Endometrial microvascular endothelial cells (primary cell): ENCODE results near the gene BNC2. TPM values are rescaled to one million over a fixed set of nuclear protein-coding genes. Genes with fewer than 3 reads are reported as not detected.

Experiments used
- in situ Hi-C: cut with HindIII; loops from 2 replicates; pipeline ENCODE4 v1.10.0; 2017; ENCODE audit warnings: low sequenced_read_pairs, low pct_unique_long_range_greater_than_20kb; ENCODE audit errors: inconsistent ontology term
- total RNA-seq: library from RNA; depleted of rRNA; stranded (reverse); fragments of >200 nt; gene quantifications from one replicate; pipeline ENCODE4 v1.2.3, GENCODE V29; 2015; ENCODE audit errors: inconsistent ontology term

Gene BNC2
- total RNA-seq, 1 donor from 2014 or later = 18.7 TPM

DNA sequence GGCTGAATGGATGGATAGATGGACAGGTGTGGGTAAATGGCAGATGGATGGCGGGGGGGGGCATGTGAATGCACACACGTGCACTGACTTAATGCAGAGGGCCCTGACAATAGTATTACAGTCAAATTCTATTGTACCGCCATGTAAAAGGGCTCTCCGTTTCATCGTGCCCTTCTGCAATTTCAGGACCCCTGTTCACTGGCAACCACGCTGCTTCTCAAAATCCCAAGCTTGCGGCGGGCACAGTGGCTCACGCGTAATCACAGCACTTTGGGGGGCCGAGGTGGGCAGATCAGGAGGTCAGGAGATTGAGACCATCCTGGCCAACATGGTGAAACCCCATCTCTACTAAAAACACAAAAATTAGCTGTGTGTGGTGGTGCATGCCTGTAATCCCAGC lies 211.4 kb downstream of the BNC2 start:
- in situ Hi-C loops = no loop called here

DNA sequence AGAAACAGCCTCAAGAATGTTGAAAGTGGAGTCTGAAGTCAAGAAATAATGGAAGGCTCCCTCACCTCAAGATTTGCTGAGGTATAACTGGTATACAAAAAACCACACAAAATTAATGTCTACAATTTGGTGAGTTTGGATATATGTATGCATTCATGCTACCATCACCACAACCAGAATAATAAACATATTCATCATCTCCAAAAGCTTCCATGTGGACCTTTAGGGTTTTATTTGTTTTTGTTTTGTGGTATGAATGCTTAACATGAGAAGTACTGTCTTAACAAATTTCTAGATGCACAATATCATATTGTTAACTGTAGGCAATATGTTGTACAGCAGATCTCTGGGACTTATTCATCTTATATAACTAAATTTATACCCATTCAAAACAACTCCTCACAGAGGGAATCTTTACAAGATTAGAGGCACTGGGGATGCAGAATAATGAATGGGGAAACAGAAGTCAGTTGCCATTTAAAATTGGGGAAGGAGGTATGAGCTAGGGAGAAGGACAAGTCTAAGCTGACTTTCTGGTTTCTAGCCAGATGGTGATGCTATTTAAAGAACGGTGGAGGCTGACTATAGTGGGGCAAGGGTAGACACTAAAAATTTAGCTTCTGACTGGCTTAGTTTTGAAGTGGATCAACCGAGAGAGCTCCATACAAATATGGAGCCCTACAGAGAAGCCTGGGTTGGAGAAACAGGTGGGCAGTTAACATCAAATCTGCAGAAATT lies 213.9 kb downstream of the BNC2 start:
- in situ Hi-C loops = no loop called here

DNA sequence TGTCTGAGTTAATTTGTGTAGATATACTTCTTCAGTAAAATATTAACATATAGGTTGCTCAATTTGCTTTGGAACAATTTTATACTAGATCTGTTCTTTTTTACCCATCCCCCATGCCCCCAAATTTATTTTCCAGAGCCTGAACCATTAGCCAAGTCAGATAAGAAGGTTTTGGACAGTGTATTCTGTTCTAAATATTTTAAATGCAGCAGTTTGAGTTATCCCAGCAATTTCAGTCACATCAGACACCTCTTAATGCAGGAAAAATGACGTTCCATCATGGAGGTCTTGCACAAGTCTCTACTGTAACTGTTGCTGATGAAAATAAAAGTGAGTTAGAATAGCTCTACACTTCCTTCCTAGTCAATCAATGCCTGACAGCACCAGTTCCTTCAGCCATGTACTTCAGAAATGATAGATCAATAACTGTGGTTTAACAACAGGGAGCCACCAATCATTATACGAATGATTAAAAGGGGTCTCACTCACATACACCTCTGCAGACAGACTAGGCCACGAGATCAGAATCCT lies 215.8 kb downstream of the BNC2 start:
- in situ Hi-C loops = no loop called here

DNA sequence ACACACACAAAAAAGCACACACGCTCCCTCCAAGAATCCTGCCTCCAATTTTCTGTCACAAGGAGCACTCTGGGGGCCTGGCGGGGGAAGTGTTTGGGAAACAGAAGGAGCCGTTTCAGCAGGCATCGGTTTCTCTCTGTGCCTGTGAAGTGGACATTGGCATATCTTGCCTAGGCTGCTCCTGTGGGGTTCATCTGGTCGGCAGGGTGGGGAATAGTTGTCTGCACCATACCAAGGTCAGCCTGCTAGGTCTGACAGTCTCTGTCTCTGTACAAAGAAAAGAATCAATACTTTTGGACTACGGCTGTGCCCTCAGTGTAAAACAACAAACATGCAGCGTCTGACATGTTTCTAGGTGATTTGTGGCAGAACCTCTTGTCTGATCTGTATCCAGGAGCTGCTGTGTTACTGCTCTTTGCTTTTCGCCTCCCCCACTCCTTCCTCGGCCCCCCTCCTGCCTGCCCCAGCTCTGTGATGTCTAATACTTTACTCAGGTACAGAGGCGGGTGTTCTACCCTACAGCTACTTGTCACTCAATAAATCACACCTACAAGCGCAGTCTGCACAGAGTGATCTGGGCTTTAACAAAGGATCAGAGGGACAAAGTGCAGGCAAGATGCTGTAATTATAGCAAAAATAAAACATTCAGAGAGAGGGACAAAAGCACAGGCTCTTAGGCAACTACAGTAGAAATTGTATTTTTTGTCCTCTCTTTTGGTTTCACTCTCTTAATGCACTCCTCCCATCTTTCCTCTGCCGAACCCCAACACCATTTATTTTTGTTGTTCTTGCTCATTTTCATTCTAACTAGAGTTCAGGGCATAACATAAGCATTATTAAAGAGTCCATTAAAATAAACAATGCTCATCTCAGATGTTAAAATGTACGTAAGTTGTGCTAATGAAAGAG lies 216.7 kb downstream of the BNC2 start:
- in situ Hi-C loops = no loop called here

DNA sequence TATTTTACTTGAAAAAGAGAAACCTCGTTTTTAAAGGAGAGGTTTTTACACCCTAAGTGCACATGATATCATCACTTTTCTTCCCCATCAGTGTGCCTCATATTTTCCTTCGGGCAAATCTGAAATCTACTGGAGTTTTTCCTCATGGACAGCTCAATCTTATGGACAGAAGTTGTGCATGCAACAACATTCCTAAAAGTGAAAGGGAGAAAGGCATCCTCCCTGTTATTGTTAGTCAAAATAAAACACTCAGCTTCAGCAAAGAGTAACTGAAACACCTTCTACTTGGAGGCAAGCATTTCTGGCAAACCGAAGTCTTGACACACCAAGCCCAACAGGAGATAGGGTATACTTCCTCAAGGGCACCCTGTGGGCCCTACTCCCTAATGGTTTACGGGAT lies 217.9 kb downstream of the BNC2 start:
- in situ Hi-C loops = no loop called here

DNA sequence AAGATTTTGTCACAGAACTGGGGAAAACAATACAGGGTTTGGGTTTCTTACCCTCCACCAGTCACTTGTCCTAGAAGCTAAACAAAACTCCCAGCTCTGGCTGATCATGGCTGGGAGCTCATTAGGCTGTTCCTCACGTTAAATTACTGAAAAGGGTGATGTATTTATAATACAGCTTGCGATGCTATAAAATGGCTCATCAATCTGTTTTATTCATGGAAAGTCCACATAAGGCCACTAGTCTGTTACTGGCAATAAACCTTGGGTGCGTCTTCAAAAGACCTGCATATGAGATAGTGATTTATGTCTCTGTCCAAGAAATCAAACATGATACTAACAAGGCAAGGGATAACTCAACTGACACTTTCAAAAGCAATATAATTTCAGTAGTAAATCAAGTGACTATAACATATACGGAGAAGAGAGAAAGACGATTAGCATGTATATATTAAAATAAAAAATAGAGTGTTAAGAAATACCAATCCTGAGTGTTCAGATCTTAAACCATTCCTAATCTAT lies 219.0 kb downstream of the BNC2 start:
- in situ Hi-C loops = no loop called here

DNA sequence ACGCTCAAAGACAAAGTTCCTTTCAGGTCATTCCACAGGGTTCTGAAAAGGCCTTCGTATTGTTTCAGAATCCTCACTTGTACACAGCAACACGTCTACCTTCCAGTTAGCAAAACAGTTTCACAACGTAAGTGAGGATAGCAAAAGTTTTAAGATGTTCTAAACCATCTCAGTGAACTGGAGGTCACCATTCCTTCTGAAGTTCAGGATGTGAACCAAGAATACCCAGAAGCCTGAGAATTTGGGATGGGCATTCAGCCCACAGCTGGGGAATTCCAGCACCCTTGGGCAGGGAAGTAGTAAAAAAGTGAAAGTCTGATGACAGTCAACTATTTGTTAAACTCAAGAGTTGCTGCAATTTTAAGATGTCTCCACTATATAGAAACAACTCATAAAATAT lies 224.5 kb downstream of the BNC2 start:
- in situ Hi-C loops = no loop called here

DNA sequence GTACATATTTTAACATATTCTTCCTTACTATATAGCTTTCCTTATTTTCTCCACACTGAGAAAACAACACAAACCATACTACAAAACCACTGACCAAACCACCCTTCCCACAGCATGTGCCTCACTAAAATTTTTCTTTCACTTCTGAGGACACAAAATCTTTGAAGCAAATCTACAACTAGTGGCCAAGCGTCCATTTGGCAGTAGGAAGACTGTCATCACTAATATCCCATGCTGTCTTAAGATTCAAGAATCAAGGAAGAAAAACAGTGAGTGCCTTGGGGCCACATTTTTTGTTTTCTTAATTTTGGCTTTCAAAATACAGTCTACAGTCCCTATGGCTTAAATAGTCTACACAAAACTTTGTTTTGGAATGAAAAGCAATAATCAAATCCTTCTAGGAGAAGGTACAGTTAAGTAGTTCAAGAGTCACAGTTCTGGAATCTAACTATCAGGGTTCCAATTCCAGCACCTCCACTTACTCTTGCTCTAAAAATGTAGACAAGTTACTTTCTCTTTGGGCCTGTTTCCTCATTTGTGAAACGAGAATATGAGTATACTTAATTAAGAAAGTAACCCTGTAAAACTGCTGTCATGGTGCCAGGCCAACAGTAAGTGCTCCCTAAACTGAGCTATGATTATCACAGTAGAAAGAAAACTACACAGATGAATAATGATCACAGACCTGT lies 227.9 kb downstream of the BNC2 start:
- in situ Hi-C loops = no loop called here

DNA sequence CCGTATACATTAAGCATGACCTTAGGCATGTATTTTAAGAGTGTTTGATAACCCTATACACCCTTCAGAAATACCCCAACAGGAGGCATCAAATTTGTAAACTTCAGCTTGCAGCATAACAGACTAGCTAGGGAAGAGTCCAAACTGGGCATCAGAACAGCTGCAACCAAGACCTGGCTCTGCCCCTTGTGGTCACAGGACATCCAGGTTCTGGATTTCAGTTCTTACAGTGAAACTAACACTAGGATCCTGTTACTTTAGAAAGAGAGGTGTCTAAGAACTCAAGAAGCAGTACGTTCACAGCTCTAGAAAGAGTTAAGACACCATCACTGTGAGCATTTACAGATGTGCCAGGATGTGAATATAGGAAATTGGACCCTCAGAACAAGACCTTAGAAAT lies 229.8 kb downstream of the BNC2 start:
- in situ Hi-C loops = no loop called here

DNA sequence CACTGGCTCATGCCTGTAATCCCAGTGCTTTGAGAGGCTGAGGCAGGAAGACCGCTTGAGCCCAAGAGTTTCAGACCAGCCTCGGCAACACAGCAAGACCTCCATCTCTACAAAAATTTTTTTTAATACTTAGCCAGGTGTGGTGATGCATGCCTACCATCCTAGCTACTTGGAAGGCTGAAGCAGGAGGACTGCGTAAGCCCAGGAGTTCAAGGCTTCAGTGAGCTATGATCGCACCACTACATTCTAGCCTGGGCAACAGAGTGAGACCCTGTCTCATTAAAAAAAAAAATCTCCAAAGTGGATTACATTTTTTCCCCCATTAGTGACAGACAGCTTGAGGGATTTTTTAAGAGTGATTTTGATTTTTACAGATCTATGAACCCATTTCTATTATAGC lies 230.8 kb downstream of the BNC2 start:
- in situ Hi-C loops = no loop called here

DNA sequence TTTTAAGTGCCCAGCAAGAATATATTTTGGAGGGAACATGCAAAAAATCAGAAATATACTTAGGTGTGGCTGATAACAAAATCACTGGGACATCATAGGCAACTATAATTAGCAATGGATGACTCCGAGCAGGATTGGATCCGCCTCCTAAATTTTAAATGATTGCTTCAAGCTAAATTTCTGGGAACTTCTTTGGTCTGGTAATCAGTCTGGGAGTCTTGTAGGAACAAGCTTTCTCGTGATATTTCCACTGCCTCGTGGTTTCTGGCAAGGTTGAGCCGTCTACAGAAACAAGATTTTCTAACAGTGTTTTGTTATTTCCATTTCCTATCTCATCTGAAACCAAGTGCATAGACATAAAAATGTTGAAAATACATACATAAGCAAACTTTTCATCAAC lies 232.6 kb downstream of the BNC2 start:
- in situ Hi-C loops = no loop called here

DNA sequence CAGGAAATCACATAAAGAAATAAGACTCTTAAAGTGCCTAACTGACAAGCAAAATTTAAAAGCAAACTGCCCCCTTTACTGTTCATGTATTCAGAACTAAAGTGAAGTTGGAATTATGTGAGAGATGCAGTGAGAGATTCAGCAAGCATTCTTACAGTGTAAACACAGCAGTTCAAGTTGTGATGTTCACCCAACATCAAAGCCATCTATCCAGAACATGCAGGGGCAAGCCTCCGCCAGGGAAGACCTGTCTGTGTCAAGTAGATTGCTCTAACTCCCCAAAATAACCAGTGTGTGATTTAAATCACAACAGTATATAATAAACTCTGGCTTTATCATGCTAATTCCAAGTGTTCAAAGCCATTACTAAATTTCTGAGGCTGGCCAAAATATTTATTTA lies 233.3 kb downstream of the BNC2 start:
- in situ Hi-C loops = no loop called here

DNA sequence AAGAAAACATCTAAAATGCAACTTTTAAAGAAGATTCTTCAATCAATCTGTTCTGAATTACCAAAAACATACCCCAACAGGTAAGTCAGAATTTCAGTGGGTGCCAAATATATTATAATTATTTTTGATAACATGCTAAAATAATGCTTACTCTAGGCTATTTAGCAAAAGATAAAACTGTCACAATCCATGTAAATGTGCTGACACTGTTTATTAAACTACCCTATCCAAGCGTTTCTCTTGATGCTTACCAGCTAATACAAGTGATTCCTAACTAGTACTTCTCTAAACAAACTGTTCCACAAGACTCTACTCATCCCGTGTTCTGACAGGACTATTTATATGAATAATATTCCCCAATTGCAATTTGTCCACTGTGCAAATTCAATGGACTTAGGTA lies 236.7 kb downstream of the BNC2 start:
- in situ Hi-C loops = no loop called here

DNA sequence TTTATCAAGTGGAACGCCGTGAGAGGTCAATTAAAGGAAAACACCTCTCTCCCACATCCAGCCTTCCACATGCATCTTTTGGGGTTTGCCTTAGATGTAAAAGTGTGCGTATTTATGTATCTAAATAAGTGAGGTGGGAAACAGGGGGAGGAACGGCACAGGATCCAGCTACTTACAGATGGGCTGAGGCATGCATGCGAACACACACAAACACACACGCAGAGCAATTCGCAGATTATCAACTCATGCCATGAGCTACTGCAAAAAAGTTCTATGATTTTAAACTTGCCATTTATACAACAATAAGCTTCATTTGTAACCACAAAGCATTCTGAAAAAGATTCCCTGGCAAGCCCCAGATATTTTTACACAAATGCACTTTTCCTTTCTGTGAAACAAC lies 242.1 kb downstream of the BNC2 start:
- in situ Hi-C loops = no loop called here

DNA sequence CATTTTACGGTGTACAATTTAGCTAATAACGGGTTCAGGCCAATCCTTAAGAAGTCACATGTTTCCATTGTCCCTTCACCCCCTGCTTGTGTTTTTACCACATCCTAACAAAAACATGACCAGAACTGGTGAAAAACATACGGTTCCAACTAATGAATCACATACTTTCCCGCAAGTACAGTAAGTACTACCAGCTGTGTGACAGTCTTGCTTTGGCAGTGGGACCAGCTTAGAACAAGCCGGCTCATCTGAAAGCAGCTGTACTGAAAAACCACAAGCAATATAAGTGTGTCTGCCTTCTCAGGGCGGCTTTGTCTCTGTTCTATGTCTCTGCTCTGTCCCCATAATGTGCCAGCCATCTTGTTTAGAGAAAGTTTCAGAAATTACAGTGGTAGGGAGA lies 242.5 kb downstream of the BNC2 start:
- in situ Hi-C loops = no loop called here

DNA sequence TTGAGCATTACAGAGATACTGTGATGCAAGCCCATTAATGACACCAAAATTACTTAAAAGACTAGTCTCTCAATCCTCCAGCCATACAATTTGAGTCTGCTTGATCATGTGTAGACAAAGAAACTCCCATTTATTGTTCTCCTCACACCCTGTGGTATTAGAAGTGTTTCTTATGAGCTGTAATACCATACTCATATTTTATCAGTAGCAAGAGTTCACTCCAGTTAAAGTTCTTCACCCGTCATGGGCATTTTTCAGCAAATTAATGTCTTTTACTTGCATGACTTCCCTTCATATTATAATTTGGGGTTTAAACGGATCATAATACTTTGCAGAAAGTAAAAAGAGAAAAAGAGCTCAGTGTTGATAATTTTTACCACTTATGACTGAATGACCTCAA lies 242.9 kb downstream of the BNC2 start:
- in situ Hi-C loops = no loop called here

DNA sequence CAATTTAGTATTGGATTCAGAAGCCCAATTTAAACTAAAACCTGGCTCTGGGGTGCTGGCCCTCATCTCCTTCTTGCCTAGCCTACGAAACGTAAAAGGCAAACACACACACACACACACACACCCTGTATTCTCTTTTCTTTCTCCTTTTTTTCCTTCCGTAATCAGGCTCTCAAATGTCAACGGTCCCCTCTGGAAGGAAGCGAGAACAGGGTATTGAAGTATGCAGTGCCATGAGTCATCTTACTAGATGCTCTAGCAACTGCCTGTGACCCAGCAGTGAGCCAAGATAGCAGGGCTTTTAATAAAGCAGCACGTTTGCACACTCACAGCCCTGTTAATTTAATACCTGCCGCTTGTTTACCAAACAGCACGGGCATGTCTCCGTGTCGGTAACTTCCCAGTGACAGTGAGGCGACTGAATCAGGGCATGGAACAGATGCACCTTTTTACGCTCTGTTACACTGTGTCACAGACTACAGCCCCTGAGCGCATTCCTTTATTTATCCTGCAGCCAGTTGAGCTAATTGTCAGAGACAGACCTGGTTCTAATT lies 243.8 kb downstream of the BNC2 start:
- in situ Hi-C loops = no loop called here

DNA sequence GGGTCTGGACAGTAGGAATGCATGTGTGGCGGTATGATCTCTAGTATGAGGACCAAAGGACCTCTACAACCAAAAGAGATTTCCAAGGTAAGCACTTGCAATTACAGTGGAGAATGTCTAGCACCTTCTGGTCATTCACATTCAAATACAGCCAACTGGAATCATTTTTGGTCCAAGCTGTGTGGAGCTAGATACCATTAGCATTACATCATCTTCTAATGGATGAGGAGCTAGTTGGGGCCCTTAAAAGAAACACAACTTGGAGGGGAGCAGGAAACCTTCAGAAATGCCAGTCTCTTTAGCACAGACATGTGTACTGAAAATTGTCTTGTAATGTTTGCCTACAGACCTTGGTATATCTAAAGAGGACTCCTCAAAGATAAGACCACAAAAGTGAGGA lies 244.7 kb downstream of the BNC2 start:
- in situ Hi-C loops = no loop called here

DNA sequence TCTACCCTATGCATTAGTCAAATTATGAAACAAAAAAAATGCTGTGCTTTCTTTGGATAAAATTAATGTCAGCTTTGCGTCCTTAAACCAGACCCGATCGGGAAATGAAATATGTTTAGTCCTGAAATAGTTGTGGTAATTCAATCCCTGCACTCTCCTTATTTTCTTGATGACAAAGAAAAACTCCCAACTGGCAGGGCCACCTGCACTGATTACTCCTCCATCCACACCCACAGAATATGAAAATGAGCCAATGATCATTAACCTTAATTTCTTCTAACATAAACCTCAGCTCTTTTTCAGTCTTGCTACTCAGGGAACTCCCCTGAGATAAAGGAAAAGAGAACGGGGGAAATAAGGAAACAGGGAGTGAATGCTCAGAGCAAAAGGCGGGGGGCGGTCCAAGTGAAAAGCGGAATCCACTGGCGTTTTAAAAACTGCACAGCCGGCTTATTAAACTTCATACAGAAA lies 245.3 kb downstream of the BNC2 start:
- in situ Hi-C loops = no loop called here
